HEK293 (cell line): ENCODE measurements around the gene PLEKHG2.
A peak's percentile ranks its signal among the peaks of the same experiment; 100 is the strongest.

Source experiments
- AEBP2 ChIP-seq: fragments of 450-650 bp; formaldehyde crosslinking; IDR thresholded peaks from 2 replicates; pipeline ENCODE4 v1.5.1; 2016; ENCODE audit warnings: missing biosample characterization, missing genetic modification characterization, borderline replicate concordance
- BCL11A ChIP-seq: fragments of 450-650 bp; formaldehyde crosslinking; IDR thresholded peaks from 2 replicates; pipeline ENCODE4 v1.5.1; 2016; ENCODE audit warnings: low read depth, missing biosample characterization, missing genetic modification characterization
- EGR2 ChIP-seq: fragments of 450-650 bp; formaldehyde crosslinking; IDR thresholded peaks from 2 replicates; pipeline ENCODE4 v1.5.1; 2016; ENCODE audit warnings: low read depth, missing biosample characterization, missing genetic modification characterization
- GLIS2 ChIP-seq: fragments of 450-650 bp; formaldehyde crosslinking; IDR thresholded peaks from 2 replicates; pipeline ENCODE4 v1.5.1; 2016; ENCODE audit warnings: missing biosample characterization, missing genetic modification characterization
- KLF17 ChIP-seq: fragments of 450-650 bp; formaldehyde crosslinking; IDR thresholded peaks from 2 replicates; pipeline ENCODE4 v1.5.1; 2016; ENCODE audit warnings: missing biosample characterization, missing genetic modification characterization
- KLF7 ChIP-seq: fragments of 450-650 bp; formaldehyde crosslinking; IDR thresholded peaks from 2 replicates; pipeline ENCODE4 v1.5.1; 2016; ENCODE audit warnings: missing biosample characterization, missing genetic modification characterization, borderline replicate concordance
- KLF8 ChIP-seq: fragments of 450-650 bp; formaldehyde crosslinking; IDR thresholded peaks from 2 replicates; pipeline ENCODE4 v1.5.1; 2016; ENCODE audit warnings: missing biosample characterization, missing genetic modification characterization
- SP2 ChIP-seq: fragments of 450-650 bp; formaldehyde crosslinking; IDR thresholded peaks from 2 replicates; pipeline ENCODE4 v1.5.1; 2016; ENCODE audit warnings: missing biosample characterization, missing genetic modification characterization
- TCF7L2 ChIP-seq: IDR thresholded peaks from 2 replicates; pipeline ENCODE4 v1.6.1; 2011; ENCODE audit warnings: low read depth, mild to moderate bottlenecking, inconsistent platforms, low read length, moderate library complexity, borderline replicate concordance
- ZFP37 ChIP-seq: fragments of 450-650 bp; formaldehyde crosslinking; IDR thresholded peaks from 2 replicates; pipeline ENCODE4 v1.5.1; 2016; ENCODE audit warnings: missing biosample characterization, missing genetic modification characterization
- ZFP41 ChIP-seq: fragments of 450-650 bp; formaldehyde crosslinking; IDR thresholded peaks from 2 replicates; pipeline ENCODE4 v1.5.1; 2016; ENCODE audit warnings: missing biosample characterization, missing genetic modification characterization, borderline replicate concordance
- ZNF138 ChIP-seq: fragments of 450-650 bp; formaldehyde crosslinking; IDR thresholded peaks from 2 replicates; pipeline ENCODE4 v1.5.1; 2016; ENCODE audit warnings: missing biosample characterization, missing genetic modification characterization, borderline replicate concordance
- ZNF16 ChIP-seq: fragments of 450-650 bp; formaldehyde crosslinking; IDR thresholded peaks from 2 replicates; pipeline ENCODE4 v1.5.1; 2016; ENCODE audit warnings: low read depth, missing biosample characterization, missing genetic modification characterization
- ZNF2 ChIP-seq: fragments of 450-650 bp; formaldehyde crosslinking; IDR thresholded peaks from 2 replicates; pipeline ENCODE4 v1.5.1; 2016; ENCODE audit warnings: missing biosample characterization, missing genetic modification characterization
- ZNF221 ChIP-seq: fragments of 450-650 bp; formaldehyde crosslinking; IDR thresholded peaks from 2 replicates; pipeline ENCODE4 v1.5.1; 2017; ENCODE audit warnings: missing biosample characterization, missing genetic modification characterization, borderline replicate concordance
- ZNF223 ChIP-seq: fragments of 450-650 bp; formaldehyde crosslinking; IDR thresholded peaks from 2 replicates; pipeline ENCODE4 v1.5.1; 2016; ENCODE audit warnings: missing biosample characterization, missing genetic modification characterization
- ZNF239 ChIP-seq: fragments of 450-650 bp; formaldehyde crosslinking; IDR thresholded peaks from 2 replicates; pipeline ENCODE4 v1.5.1; 2016; ENCODE audit warnings: missing biosample characterization, missing genetic modification characterization
- ZNF335 ChIP-seq: fragments of 450-650 bp; formaldehyde crosslinking; conservative IDR thresholded peaks from 2 replicates; pipeline ENCODE4 v1.5.1; 2016; ENCODE audit warnings: missing biosample characterization, missing genetic modification characterization
- ZNF391 ChIP-seq: fragments of 450-650 bp; formaldehyde crosslinking; IDR thresholded peaks from 2 replicates; pipeline ENCODE4 v1.5.1; 2016; ENCODE audit warnings: low read depth, missing biosample characterization, missing genetic modification characterization, borderline replicate concordance
- ZNF394 ChIP-seq: fragments of 450-650 bp; formaldehyde crosslinking; IDR thresholded peaks from 2 replicates; pipeline ENCODE4 v1.5.1; 2016; ENCODE audit warnings: missing biosample characterization, missing genetic modification characterization, mild to moderate bottlenecking, moderate library complexity, borderline replicate concordance
- ZNF501 ChIP-seq: fragments of 450-650 bp; formaldehyde crosslinking; IDR thresholded peaks from 2 replicates; pipeline ENCODE4 v1.5.1; 2016; ENCODE audit warnings: missing biosample characterization, missing genetic modification characterization
- ZNF629 ChIP-seq: fragments of 450-650 bp; formaldehyde crosslinking; IDR thresholded peaks from 2 replicates; pipeline ENCODE4 v1.5.1; 2017; ENCODE audit warnings: missing biosample characterization, missing genetic modification characterization
- ZSCAN30 ChIP-seq: fragments of 450-650 bp; IDR thresholded peaks from 2 replicates; pipeline ENCODE4 v1.5.1; 2018; ENCODE audit warnings: missing biosample characterization, mild to moderate bottlenecking, missing genetic modification characterization, moderate library complexity
- ZSCAN5A ChIP-seq: fragments of 450-650 bp; formaldehyde crosslinking; IDR thresholded peaks from 2 replicates; pipeline ENCODE4 v1.5.1; 2016; ENCODE audit warnings: missing biosample characterization, missing genetic modification characterization
- ZXDB ChIP-seq: fragments of 450-650 bp; formaldehyde crosslinking; IDR thresholded peaks from 2 replicates; pipeline ENCODE4 v1.5.1; 2016; ENCODE audit warnings: missing biosample characterization, missing genetic modification characterization
- TF ChIP-seq, protein P1 (sequence below): fragments of 450-650 bp; formaldehyde crosslinking; conservative IDR thresholded peaks from 2 replicates; pipeline ENCODE4 v1.5.1; 2016; ENCODE audit warnings: low read depth, missing biosample characterization, missing genetic modification characterization
- TF ChIP-seq, protein P2 (sequence below): fragments of 450-650 bp; formaldehyde crosslinking; IDR thresholded peaks from 2 replicates; pipeline ENCODE4 v1.5.1; 2016; ENCODE audit warnings: missing biosample characterization, missing genetic modification characterization

The PLEKHG2 gene

DNA sequence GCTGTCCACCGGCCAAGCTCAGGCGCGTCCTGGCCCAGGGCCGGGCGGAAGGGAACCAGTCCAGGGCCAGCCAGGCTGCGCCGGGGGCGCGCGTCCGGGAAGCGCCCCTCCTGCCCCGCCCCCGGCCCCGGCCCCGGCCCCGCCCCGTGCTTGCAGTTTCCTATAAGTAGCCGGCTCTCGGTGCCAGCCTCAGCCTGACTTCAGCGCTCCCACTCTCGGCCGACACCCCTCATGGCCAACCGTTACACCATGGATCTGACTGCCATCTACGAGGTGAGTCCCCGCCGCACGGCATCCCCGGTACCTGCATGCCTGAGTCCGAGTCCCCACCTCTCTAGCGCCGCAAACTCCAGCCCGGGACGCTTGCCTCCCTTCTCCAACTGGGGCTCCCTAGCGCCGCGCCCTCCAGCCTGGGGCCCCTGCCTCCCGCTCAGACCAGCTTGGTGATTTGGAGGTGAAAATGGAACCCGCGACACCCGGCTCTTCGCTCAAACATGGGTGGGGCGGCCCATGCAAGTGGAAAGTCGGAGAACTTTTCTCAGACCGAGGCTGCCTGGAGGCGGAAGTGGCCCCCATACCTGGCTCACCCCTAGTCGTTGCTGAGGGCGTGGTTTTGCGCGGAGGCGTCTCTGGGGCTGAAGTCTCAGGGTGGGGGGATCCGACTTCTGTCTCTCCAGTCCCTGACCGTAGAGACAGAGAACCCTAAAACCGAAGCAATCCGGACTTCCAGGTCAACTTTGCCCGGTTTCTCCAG is 5.6 kb upstream of the PLEKHG2 start, which contains the start of gene ZFP36 (continued):
- TF ChIP-seq ZNF138 (tag by site-specific recombination) (no peak), ZSCAN30 (tag by site-specific recombination) (peak; percentile 52), ZNF223 (tag by site-specific recombination) (no peak), ZNF221 (tag by site-specific recombination) (no peak), GLIS2 (tag by site-specific recombination) (peak; percentile 86), ZXDB (peak; percentile 76; the same call in 1 of the 2 replicates), ZSCAN5A (tag by site-specific recombination) (peak; percentile 29; the same call in 1 of the 2 replicates), ZNF239 (tag by site-specific recombination) (no peak), ZNF391 (peak; percentile 94; the same call in 1 of the 2 replicates), ZNF501 (tag by site-specific recombination) (peak; percentile 85), ZNF2 (tag by site-specific recombination) (peak; percentile 64; the same call in 1 of the 2 replicates), KLF17 (tag by site-specific recombination) (peak; percentile 87; the same call in 1 of the 2 replicates), KLF8 (tag by site-specific recombination) (peak; percentile 78), KLF7 (tag by site-specific recombination) (peak; percentile 93; the same call in 1 of the 2 replicates), ZNF394 (tag by site-specific recombination) (peak; percentile 67), ZFP37 (tag by site-specific recombination) (peak; percentile 96), EGR2 (tag by site-specific recombination) (0 out of 2 replicates have a peak, but pooled peaks have one; percentile 16), TCF7L2 (no peak), ZNF16 (tag by site-specific recombination) (peak; percentile 71; the same call in 1 of the 2 replicates), ZFP41 (tag by site-specific recombination) (peak; percentile 29; the same call in 1 of the 2 replicates), ZNF629 (peak; percentile 70), BCL11A (tag by site-specific recombination) (peak; percentile 35; the same call in 1 of the 2 replicates), AEBP2 (tag by site-specific recombination) (peak; percentile 41; the same call in 1 of the 2 replicates), ZNF335 (tag by site-specific recombination) (peak; percentile 54; the same call in 1 of the 2 replicates), SP2 (tag by site-specific recombination) (peak; percentile 39; the same call in 1 of the 2 replicates)
- TF ChIP-seq, protein P1, sequence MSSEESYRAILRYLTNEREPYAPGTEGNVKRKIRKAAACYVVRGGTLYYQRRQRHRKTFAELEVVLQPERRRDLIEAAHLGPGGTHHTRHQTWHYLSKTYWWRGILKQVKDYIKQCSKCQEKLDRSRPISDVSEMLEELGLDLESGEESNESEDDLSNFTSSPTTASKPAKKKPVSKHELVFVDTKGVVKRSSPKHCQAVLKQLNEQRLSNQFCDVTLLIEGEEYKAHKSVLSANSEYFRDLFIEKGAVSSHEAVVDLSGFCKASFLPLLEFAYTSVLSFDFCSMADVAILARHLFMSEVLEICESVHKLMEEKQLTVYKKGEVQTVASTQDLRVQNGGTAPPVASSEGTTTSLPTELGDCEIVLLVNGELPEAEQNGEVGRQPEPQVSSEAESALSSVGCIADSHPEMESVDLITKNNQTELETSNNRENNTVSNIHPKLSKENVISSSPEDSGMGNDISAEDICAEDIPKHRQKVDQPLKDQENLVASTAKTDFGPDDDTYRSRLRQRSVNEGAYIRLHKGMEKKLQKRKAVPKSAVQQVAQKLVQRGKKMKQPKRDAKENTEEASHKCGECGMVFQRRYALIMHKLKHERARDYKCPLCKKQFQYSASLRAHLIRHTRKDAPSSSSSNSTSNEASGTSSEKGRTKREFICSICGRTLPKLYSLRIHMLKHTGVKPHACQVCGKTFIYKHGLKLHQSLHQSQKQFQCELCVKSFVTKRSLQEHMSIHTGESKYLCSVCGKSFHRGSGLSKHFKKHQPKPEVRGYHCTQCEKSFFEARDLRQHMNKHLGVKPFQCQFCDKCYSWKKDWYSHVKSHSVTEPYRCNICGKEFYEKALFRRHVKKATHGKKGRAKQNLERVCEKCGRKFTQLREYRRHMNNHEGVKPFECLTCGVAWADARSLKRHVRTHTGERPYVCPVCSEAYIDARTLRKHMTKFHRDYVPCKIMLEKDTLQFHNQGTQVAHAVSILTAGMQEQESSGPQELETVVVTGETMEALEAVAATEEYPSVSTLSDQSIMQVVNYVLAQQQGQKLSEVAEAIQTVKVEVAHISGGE (tag by site-specific recombination): peak; percentile 52; the same call in 1 of the 2 replicates
- TF ChIP-seq, protein P2, sequence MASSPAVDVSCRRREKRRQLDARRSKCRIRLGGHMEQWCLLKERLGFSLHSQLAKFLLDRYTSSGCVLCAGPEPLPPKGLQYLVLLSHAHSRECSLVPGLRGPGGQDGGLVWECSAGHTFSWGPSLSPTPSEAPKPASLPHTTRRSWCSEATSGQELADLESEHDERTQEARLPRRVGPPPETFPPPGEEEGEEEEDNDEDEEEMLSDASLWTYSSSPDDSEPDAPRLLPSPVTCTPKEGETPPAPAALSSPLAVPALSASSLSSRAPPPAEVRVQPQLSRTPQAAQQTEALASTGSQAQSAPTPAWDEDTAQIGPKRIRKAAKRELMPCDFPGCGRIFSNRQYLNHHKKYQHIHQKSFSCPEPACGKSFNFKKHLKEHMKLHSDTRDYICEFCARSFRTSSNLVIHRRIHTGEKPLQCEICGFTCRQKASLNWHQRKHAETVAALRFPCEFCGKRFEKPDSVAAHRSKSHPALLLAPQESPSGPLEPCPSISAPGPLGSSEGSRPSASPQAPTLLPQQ: peak; percentile 71
